ENCODE results near the gene KCNMA1. TPM values are rescaled to one million over a fixed set of nuclear protein-coding genes. Genes with fewer than 3 reads are reported as not detected.
"Not testable (repeated sequence)": the region's sequence is repeated elsewhere in the genome, so short reads cannot be mapped to it uniquely, and the experiment has no call there.

The KCNMA1 gene
- 0.08 TPM in 1 of 2 replicates, not detected in the other for total RNA-seq (2014; rRNA removed; shearing (Covaris generic))

DNA sequence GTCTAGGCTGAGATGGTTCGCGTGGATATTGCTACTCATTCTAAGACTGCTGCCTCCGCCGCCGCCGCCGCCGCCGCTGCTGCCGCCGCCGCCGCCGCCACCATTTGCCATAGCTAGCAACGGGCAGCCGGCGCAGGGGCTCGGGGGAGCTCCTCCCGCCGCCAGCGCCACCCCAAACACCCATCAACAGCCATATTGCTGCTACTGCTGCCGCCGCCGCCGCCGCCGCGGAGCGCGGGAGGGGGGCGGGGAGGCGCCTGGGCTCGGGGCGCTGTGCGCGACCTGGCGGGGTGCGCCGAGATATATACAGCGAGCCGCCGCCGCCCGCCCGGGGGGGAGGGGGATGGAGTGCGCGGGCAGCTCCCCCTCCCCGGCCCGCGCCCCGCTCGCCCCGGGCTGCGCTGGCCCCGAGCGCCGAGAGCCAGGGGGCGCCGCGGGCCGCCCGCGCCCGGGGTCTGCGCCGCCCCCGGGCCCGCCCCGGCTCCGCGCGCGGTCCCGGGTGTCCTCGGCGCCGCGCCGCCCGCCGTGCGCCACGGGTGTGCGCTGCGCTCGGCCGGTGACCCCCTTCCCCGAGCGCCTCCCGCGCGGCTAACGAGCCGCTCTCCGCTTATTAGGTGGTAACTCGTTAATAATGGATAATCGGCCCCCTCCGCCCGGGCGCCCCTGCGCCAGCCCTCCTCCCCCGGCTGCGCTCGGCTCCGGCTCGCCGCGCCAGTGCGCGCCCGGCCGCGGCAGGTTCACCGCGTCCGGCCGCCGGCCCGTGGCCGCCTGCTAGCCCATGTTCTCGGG, at the start of gene KCNMA1:
Gene KCNMA1 (minus strand): TSS at position 277 of the 789 bp plus-strand sequence.
- no peak for DNase-seq (ENCODE audit: low spot score)

GRCh38 chr10:77686650-77687417, 49.2 kb upstream of the KCNMA1 start:
- DNase-seq (ENCODE audit: low spot score): no peak

GRCh38 chr10:77686096-77686495, 48.5 kb upstream of the KCNMA1 start:
- no peak for DNase-seq (ENCODE audit: low spot score)

- DNase-seq (ENCODE audit: low spot score): no peak
Measured at GRCh38 chr10:77685432-77685831, 47.8 kb upstream of the KCNMA1 start.

GRCh38 chr10:77683088-77683432, 45.5 kb upstream of the KCNMA1 start:
- not testable (repeated sequence) for DNase-seq (ENCODE audit: low spot score)

GRCh38 chr10:77682393-77683087, 44.9 kb upstream of the KCNMA1 start:
- no peak for DNase-seq (ENCODE audit: low spot score)

DNA sequence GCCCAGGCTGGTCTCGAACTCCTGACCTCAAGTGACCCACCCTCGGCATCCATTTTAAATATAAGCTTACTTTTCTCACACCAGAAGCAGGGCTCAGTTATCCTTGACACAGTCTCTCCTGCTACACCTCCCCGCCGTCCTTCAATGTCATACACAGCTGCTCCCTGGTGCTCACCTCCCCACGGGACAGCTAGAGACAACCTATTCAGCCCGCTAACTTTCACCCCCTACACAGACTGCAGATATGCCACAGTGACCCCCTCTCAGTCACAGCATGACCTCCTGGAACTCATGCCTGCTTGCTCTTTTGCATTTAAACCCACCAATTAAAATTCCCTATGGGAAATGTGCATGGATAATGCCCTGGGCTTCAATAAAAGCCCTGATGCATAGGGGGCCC, 44.2 kb upstream of the KCNMA1 start:
- no peak for DNase-seq (ENCODE audit: low spot score)

GRCh38 chr10:77680811-77681210, 43.2 kb upstream of the KCNMA1 start:
- no peak for DNase-seq (ENCODE audit: low spot score)

- DNase-seq (ENCODE audit: low spot score): no peak
Measured at GRCh38 chr10:77680065-77680464, 42.5 kb upstream of the KCNMA1 start.

DNA sequence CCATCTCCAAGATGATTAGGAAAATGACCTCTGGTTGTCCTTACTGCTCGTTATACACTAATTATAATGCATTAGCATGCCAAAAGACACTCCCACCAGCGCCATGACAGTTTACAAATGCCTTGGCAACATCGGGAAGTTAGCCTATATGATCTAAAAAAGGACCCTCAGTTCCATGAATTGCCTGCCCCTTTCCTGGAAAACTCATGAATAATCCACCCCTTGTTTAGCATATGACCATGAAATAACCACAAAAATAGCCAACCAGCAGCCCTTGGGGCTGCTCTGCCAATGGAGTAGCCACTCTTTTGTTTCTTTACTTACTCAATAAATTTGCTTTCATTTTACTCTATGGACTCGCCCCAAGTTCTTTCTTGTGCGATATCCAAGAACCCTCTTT, 41.6 kb upstream of the KCNMA1 start:
- DNase-seq (ENCODE audit: low spot score): no peak

- DNase-seq (ENCODE audit: low spot score): no peak
Measured at GRCh38 chr10:77678146-77678545, 40.5 kb upstream of the KCNMA1 start.

GRCh38 chr10:77675347-77675746, 37.7 kb upstream of the KCNMA1 start:
- no peak for DNase-seq (ENCODE audit: low spot score)

GRCh38 chr10:77673515-77674140, 36.0 kb upstream of the KCNMA1 start:
- no peak for DNase-seq (ENCODE audit: low spot score)

DNA sequence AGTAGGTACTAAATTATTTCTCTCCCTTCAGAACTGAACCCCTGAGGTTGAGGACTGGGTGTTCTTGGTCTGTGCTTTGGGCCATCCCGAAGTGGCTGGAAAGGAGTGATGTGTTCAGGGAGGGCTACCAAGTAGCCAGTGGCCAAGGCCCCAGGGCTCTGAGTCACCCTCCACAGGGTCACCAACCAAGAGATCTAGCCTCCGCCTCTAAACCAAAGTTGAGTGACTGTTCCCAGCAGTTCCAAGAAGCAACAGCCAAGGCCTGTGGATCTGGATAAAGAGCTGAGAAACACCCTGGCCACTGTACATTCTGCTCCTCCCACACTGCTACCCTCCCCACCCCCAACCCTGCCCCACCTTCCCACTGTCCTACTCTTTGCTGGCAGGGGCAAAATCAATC, 35.5 kb upstream of the KCNMA1 start:
- DNase-seq (ENCODE audit: low spot score): no peak

- no peak for DNase-seq (ENCODE audit: low spot score)
Measured at GRCh38 chr10:77671594-77672252, 34.1 kb upstream of the KCNMA1 start.

DNA sequence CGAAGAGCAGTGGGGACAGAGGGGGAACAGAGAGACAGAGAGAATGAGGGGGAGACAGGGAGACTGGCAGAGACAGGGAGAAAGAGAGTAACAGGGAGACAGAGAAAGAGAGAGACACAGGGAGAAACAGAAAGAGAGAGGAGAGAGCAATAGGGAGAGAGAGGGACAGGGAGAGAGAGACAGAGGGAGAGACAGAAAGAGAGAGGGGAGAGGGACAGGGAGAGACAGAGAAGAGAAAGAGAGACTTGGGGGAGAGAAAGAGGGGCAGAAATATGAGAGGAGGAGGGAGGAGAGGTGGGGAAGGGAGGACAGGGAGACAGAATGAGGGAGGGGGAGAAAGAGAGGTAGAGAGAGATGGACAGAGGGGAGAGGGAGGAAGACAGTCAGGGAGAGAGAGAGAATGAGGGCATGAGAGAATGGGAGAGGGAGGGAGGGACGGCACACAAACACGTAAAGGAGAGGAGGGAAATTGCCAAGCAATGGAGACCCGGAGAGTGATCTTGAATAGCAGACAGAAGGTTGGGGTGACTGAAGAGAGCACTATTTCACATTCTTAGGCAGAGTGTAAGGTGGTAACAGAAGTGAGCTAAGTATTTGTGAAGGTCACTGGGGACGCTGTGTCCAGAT, 33.3 kb upstream of the KCNMA1 start:
- DNase-seq (ENCODE audit: low spot score): no peak

DNA sequence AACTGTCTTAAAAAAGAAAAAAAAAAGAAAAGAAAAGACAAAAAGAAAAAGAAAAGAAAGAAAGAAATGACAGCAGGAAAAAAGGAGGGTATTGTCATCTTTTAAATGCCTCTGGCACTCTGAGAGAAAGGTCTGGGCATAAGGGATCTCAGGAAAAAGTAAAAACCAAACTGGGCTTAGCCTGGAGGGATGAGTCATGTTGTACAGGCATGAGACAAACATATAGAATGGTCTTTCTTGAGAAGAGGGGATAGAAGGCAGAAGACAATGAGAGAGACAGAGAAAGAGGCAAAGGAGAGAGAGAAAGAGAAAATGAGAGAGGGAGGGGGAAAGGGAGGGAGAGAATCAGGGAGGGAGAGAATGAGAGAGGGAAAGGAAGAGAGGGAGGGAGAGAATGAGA, 32.3 kb upstream of the KCNMA1 start:
- no peak for DNase-seq (ENCODE audit: low spot score)

DNA sequence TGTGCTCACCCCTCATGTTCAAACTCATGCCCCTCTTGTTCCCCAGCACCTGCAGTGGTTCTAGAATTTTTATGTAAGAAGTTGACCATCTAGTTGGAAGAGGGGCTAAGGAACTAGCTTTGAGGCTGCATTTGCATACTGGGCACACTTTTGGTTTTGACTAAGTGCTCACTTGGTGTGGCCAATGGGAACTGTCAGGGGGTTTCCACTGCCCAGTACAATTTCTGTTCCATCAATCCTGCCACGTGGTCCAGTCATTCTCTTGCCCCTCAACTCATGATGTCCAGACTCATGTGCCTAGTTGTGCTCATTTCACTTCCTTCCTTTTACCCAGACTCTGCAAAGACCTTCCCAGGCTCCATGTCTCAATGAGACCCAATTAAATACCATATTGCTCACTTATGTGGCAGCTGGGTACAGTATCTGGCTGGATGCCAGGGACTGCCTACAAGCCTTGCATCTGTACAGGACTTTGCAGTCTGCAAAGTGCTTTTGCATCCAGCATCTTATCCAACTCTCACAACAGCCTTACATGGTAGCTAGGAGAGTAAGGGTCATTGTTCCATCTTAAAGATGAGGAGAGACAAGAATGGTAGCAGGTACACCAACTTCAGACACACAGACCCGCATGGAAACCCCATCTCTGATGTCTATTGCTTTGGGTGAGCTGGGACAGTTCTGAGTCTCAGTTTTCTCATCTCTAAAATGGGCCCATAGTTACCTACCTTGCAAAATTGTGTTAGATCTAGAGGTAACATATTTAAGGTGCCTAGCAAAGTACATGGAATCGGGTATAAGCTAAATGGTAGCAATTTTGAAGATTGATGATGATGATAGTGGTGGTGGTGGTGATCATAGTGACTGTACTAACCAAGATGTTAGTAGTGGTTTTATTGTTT, 30.1 kb upstream of the KCNMA1 start:
- DNase-seq (ENCODE audit: low spot score): no peak

GRCh38 chr10:77666821-77667220, 29.2 kb upstream of the KCNMA1 start:
- no peak for DNase-seq (ENCODE audit: low spot score)

- no peak for DNase-seq (ENCODE audit: low spot score)
Measured at GRCh38 chr10:77664696-77665095, 27.1 kb upstream of the KCNMA1 start.
